Measurements from ENCODE around the gene SPATA32. TPM values are rescaled to one million over a fixed set of nuclear protein-coding genes. Genes with fewer than 3 reads are reported as not detected.

The SPATA32 gene
- total RNA-seq, 2 experiments from 2014 or later = 0.20 to 0.27 TPM

GRCh38 chr17:45246861-45247428 is 14.9 kb downstream of the SPATA32 start:
- DNase-seq = peak in 11 of 14 experiments; percentile 33 to 90 (median 70)
- Mint-ChIP-seq H3K27me3 (no peaks in the 10 kb centered on the region), H3K4me1 (ENCODE audit: low read depth) (peaks cover 62% of the 10 kb centered on the region), H3K27ac (peak overlapping the region; percentile 100), H3K9me3 (no peaks in the 10 kb centered on the region), H3K4me3 (peak overlapping the region; percentile 93), H3K36me3 (ENCODE audit: low read depth) (peaks cover 87% of the 10 kb centered on the region)
- POLR2A ChIA-PET = interaction anchor here (0.6 to 12.4 kb wide), 14 partner anchors 8 to 1941 kb away, joined by 3 to 346 read pairs (median 16); partner anchors contain the start of genes FMNL1, HEXIM1, HEXIM2 and MAP3K14
- Histone ChIP-seq H3K9me3 (ENCODE audit: control insufficient read depth in 1 of 2, insufficient read depth in 1 of 2, low read length in 2 of 2) (no peaks in the 10 kb centered on the region), H3K4me1 (ENCODE audit: insufficient read depth, low read length) (peaks cover 86% of the 10 kb centered on the region), H3K27me3 (ENCODE audit: control insufficient read depth in 1 of 2, insufficient read depth in 2 of 2, low read length in 2 of 2) (no peaks in the 10 kb centered on the region), H3K4me3 (ENCODE audit: low read length) (peak overlapping the region; percentile 75), H3K27ac (ENCODE audit: low read depth in 1 of 2, low read length in 2 of 2) (peak overlapping the region; percentile 90 to 96), H3K36me3 (ENCODE audit: insufficient read depth, low read length) (peaks cover 74% of the 10 kb centered on the region)
- TF ChIP-seq, protein P1, sequence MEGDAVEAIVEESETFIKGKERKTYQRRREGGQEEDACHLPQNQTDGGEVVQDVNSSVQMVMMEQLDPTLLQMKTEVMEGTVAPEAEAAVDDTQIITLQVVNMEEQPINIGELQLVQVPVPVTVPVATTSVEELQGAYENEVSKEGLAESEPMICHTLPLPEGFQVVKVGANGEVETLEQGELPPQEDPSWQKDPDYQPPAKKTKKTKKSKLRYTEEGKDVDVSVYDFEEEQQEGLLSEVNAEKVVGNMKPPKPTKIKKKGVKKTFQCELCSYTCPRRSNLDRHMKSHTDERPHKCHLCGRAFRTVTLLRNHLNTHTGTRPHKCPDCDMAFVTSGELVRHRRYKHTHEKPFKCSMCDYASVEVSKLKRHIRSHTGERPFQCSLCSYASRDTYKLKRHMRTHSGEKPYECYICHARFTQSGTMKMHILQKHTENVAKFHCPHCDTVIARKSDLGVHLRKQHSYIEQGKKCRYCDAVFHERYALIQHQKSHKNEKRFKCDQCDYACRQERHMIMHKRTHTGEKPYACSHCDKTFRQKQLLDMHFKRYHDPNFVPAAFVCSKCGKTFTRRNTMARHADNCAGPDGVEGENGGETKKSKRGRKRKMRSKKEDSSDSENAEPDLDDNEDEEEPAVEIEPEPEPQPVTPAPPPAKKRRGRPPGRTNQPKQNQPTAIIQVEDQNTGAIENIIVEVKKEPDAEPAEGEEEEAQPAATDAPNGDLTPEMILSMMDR (IDR thresholded peaks at IDR 0.05) = peak; percentile 69
- ATAC-seq (ENCODE audit: poor library complexity) = peak; percentile 48
- intact Hi-C loops (cut with DNase I, micrococcal nuclease) = loop anchor here (2.0 kb wide), 2 partner anchors 24 to 70 kb away; partner anchors contain the start of gene MAP3K14 (in 2 of the 2)
- CTCF ChIA-PET = interaction anchor here (0.6 to 3.3 kb wide), 16 partner anchors 10 to 138 kb away, joined by 3 to 16 read pairs (median 3); partner anchors contain the start of genes ACBD4, FMNL1 and MAP3K14

DNA sequence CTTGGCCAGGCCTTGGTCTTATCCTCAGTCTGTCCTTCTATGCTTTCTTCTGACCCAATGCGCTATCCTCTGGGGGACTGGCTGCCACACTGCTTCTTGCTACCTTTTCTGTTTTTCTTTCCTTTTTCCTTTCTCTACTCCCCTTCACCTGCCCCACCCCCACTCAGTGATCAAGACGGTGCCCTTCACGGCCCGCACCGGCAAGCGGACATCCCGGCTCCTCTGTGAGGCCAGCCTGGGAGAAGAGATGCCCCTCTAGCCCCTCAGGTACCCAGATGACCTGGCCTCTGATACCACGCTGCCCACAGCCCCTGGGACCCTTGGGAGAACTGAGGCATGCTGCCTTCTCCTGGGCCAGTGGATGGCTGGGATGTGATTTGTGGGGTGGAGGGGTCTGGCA is 15.6 kb downstream of the SPATA32 start:
- Histone ChIP-seq H3K9me3 (ENCODE audit: control insufficient read depth in 1 of 2, insufficient read depth in 1 of 2, low read length in 2 of 2) (no peaks in the 10 kb centered on the region), H3K36me3 (ENCODE audit: insufficient read depth, low read length) (peaks cover 75% of the 10 kb centered on the region), H3K4me1 (ENCODE audit: insufficient read depth, low read length) (peaks cover 88% of the 10 kb centered on the region), H3K27ac (ENCODE audit: low read depth in 1 of 2, low read length in 2 of 2) (peak overlapping the region; percentile 52 to 96), H3K27me3 (ENCODE audit: control insufficient read depth in 1 of 2, insufficient read depth in 2 of 2, low read length in 2 of 2) (no peaks in the 10 kb centered on the region), H3K4me3 (ENCODE audit: low read length) (no peak overlapping the region)
- POLR2A ChIA-PET = interaction anchor here (0.8 to 12.4 kb wide), 7 partner anchors 11 to 139 kb away, joined by 3 to 346 read pairs (median 29); partner anchors contain the start of genes FMNL1 and HEXIM1
- intact Hi-C loops (cut with DNase I, micrococcal nuclease) = loop anchor here (2.0 kb wide), 2 partner anchors 24 to 70 kb away; partner anchors contain the start of gene MAP3K14 (in 2 of the 2)
- peak overlapping the region; percentile 93 for H3K4me3 Mint-ChIP-seq
- no peaks in the 10 kb centered on the region for H3K9me3 Mint-ChIP-seq
- peak overlapping the region; percentile 100 for H3K27ac Mint-ChIP-seq
- no peaks in the 10 kb centered on the region for H3K27me3 Mint-ChIP-seq
- peaks cover 83% of the 10 kb centered on the region for H3K36me3 Mint-ChIP-seq (ENCODE audit: low read depth)
- ATAC-seq (ENCODE audit: poor library complexity) (no peak), DNase-seq (no peak)
- H3K4me1 Mint-ChIP-seq (ENCODE audit: low read depth) = peaks cover 58% of the 10 kb centered on the region
- TF ChIP-seq, protein P1 (IDR thresholded peaks at IDR 0.05) = no peak
- CTCF ChIA-PET = interaction anchor here (0.6 to 3.3 kb wide), 6 partner anchors 11 to 94 kb away, joined by 3 to 16 read pairs (median 4); no protein-coding TSS in a partner anchor

- CTCF ChIA-PET = interaction anchor here (3.3 kb wide), 1 partner anchor 26 kb away, joined by 16 read pairs; no protein-coding TSS in a partner anchor
- Histone ChIP-seq H3K4me1 (ENCODE audit: insufficient read depth, low read length) (peaks cover 87% of the 10 kb centered on the region), H3K27me3 (ENCODE audit: control insufficient read depth in 1 of 2, insufficient read depth in 2 of 2, low read length in 2 of 2) (no peaks in the 10 kb centered on the region), H3K27ac (ENCODE audit: low read depth in 1 of 2, low read length in 2 of 2) (peak overlapping the region; percentile 29 to 30), H3K9me3 (ENCODE audit: control insufficient read depth in 1 of 2, insufficient read depth in 1 of 2, low read length in 2 of 2) (no peaks in the 10 kb centered on the region), H3K4me3 (ENCODE audit: low read length) (no peak overlapping the region), H3K36me3 (ENCODE audit: insufficient read depth, low read length) (peaks cover 76% of the 10 kb centered on the region)
- H3K36me3 Mint-ChIP-seq (ENCODE audit: low read depth) = peaks cover 82% of the 10 kb centered on the region
- DNase-seq = no peak
- POLR2A ChIA-PET = interaction anchor here (0.8 to 12.4 kb wide), 3 partner anchors 9 to 26 kb away, joined by 3 to 346 read pairs (median 3); partner anchors contain the start of gene FMNL1
- H3K27me3 Mint-ChIP-seq = no peaks in the 10 kb centered on the region
- TF ChIP-seq, protein P1 (IDR thresholded peaks at IDR 0.05) = no peak
- ATAC-seq (ENCODE audit: poor library complexity) = no peak
- intact Hi-C loops (cut with DNase I, micrococcal nuclease) = no loop called here
- H3K9me3 Mint-ChIP-seq = no peaks in the 10 kb centered on the region
- peak overlapping the region; percentile 100 for H3K27ac Mint-ChIP-seq
- peaks cover 52% of the 10 kb centered on the region for H3K4me1 Mint-ChIP-seq (ENCODE audit: low read depth)
- peak overlapping the region; percentile 11 for H3K4me3 Mint-ChIP-seq
Measured at GRCh38 chr17:45244725-45245656, 16.9 kb downstream of the SPATA32 start.

All from CD4-positive, alpha-beta T cell (primary cell).